Measurements from ENCODE around the gene PYDC1.

DNA sequence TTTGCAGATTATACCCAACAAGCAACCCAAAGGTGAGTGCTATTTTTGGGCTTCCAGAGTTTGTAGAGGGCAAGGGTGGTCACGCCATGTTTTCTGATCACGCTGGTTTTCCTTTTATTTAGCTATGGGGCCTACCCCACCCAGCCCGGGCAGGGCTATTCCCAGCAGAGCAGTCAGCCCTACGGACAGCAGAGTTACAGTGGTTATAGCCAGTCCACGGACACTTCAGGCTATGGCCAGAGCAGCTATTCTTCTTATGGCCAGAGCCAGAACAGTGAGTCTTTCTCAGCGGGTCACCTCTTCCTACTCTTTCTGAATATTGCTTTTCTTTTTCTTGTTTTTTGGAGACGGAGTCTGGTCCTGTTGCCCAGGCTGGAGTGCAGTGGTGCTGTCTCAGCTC, 34.5 kb downstream of the PYDC1 start:
- no peak for TF ChIP-seq NR2C2 (IDR thresholded peaks at IDR 0.05; ENCODE audit: borderline replicate concordance, control insufficient read depth, insufficient read length, low read depth)
- TF ChIP-seq, protein P1, sequence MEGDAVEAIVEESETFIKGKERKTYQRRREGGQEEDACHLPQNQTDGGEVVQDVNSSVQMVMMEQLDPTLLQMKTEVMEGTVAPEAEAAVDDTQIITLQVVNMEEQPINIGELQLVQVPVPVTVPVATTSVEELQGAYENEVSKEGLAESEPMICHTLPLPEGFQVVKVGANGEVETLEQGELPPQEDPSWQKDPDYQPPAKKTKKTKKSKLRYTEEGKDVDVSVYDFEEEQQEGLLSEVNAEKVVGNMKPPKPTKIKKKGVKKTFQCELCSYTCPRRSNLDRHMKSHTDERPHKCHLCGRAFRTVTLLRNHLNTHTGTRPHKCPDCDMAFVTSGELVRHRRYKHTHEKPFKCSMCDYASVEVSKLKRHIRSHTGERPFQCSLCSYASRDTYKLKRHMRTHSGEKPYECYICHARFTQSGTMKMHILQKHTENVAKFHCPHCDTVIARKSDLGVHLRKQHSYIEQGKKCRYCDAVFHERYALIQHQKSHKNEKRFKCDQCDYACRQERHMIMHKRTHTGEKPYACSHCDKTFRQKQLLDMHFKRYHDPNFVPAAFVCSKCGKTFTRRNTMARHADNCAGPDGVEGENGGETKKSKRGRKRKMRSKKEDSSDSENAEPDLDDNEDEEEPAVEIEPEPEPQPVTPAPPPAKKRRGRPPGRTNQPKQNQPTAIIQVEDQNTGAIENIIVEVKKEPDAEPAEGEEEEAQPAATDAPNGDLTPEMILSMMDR (IDR thresholded peaks at IDR 0.05 in 2 of 3, conservative IDR thresholded peaks at IDR 0.05 in 1 of 3; ENCODE audit: control insufficient read depth in 2 of 3, extremely low read depth in 1 of 3, insufficient read depth in 1 of 3, low read depth in 3 of 3, low read length in 3 of 3) = no peak
- no peak for TF ChIP-seq SIN3A (IDR thresholded peaks at IDR 0.05; ENCODE audit: low read depth, low read length)
- no peak for TF ChIP-seq EZH2 (IDR thresholded peaks at IDR 0.05; ENCODE audit: borderline replicate concordance, control insufficient read depth, low read depth, low read length)
- TF ChIP-seq POLR2A (IDR thresholded peaks at IDR 0.05; ENCODE audit: low read depth, low read length) = no peak
- TF ChIP-seq TBL1XR1 (IDR thresholded peaks at IDR 0.05; ENCODE audit: low read depth, low read length) = no peak
- TF ChIP-seq, protein P2, sequence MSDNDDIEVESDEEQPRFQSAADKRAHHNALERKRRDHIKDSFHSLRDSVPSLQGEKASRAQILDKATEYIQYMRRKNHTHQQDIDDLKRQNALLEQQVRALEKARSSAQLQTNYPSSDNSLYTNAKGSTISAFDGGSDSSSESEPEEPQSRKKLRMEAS (IDR thresholded peaks at IDR 0.05; ENCODE audit: low read depth, low read length) = no peak
- TF ChIP-seq, protein P3, sequence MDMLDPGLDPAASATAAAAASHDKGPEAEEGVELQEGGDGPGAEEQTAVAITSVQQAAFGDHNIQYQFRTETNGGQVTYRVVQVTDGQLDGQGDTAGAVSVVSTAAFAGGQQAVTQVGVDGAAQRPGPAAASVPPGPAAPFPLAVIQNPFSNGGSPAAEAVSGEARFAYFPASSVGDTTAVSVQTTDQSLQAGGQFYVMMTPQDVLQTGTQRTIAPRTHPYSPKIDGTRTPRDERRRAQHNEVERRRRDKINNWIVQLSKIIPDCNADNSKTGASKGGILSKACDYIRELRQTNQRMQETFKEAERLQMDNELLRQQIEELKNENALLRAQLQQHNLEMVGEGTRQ (IDR thresholded peaks at IDR 0.05; ENCODE audit: borderline replicate concordance, low read depth, low read length) = no peak
- no peak for TF ChIP-seq DPF2 (IDR thresholded peaks at IDR 0.05)
- TF ChIP-seq TARDBP (IDR thresholded peaks at IDR 0.05; ENCODE audit: borderline replicate concordance) = no peak
- TF ChIP-seq SP1 (IDR thresholded peaks at IDR 0.05; ENCODE audit: low read depth, low read length) = no peak
- TF ChIP-seq POLR2AphosphoS5 (IDR thresholded peaks at IDR 0.05; ENCODE audit: low read length) = no peak

Measured in GM12878 (cell line).